Esophagus (tissue), 2 donors: ENCODE measurements around the gene ROR1. TPM values are rescaled to one million over a fixed set of nuclear protein-coding genes. Genes with fewer than 3 reads are reported as not detected.
"Not testable (repeated sequence)": the region's sequence is repeated elsewhere in the genome, so short reads cannot be mapped to it uniquely, and the experiment has no call there.

Experiments used
- H3K27ac ChIP-seq, 2 donors: one replicate each; pipeline ENCODE4 v1.5.1; 2013; ENCODE audit warnings: low read depth in 2 of 2, mild to moderate bottlenecking in 2 of 2, inconsistent platforms in 1 of 2, low read length in 1 of 2, moderate library complexity in 1 of 2
- H3K27me3 ChIP-seq, 2 donors: one replicate each; pipeline ENCODE4 v1.6.1; 2013; ENCODE audit warnings: low read length in 2 of 2, control low read depth in 1 of 2, mild to moderate bottlenecking in 1 of 2; ENCODE audit not compliant: insufficient read depth in 2 of 2, control insufficient read depth in 1 of 2
- H3K36me3 ChIP-seq, 2 donors: one replicate each; pipeline ENCODE4 v1.6.1; 2013; ENCODE audit warnings: low read length in 1 of 2; ENCODE audit not compliant: control insufficient read depth in 2 of 2, insufficient read depth in 2 of 2
- H3K4me1 ChIP-seq, 2 donors: one replicate each; pipeline ENCODE4 v1.6.1; 2013; ENCODE audit warnings: low read length in 1 of 2; ENCODE audit not compliant: control insufficient read depth in 2 of 2, insufficient read depth in 2 of 2
- H3K4me3 ChIP-seq, 2 donors: one replicate each; pipeline ENCODE4 v1.5.1; 2013; ENCODE audit warnings: low read length in 2 of 2, mild to moderate bottlenecking in 2 of 2, low read depth in 1 of 2, moderate library complexity in 1 of 2
- H3K9me3 ChIP-seq, 2 donors: one replicate each; pipeline ENCODE4 v1.6.1; 2013; ENCODE audit warnings: mild to moderate bottlenecking in 2 of 2, low read depth in 1 of 2, low read length in 1 of 2, moderate library complexity in 1 of 2; ENCODE audit not compliant: control insufficient read depth in 2 of 2, insufficient read depth in 1 of 2
- WGBS, 2 donors: extraction: QIAGEN DNeasy Blood & Tissue Kit; methylation state at CpG; one replicate each; pipeline ENCODE4 v1.1.7; 2013; 5-methylcytosine and 5-hydroxymethylcytosine counted together
- polyA plus RNA-seq, 2 donors: library from polyadenylated mRNA; stranded (reverse); fragments of 200-250 nt; gene quantifications; one replicate each; pipeline ENCODE4 v1.2.3, GENCODE V29; 2013
- donor health status: healthy with polysubstance abuse.
- donor health status: Bipolar disorder and iron deficiency.

The ROR1 gene
- polyA plus RNA-seq, 2 donors = 1.1 to 1.9 TPM

- 61 to 76% methylated on average over 5 of the region's 5 CpGs for WGBS, 2 donors
- H3K27ac ChIP-seq = no peak overlapping the region
- no peaks in the 10 kb centered on the region for H3K9me3 ChIP-seq
- no peak overlapping the region for H3K4me3 ChIP-seq
- H3K27me3 ChIP-seq = no peaks in the 10 kb centered on the region
- no peaks in the 10 kb centered on the region for H3K4me1 ChIP-seq
- H3K36me3 ChIP-seq = no peaks in the 10 kb centered on the region
Observed at GRCh38 chr1:64092851-64093371, 319.1 kb downstream of the ROR1 start.

GRCh38 chr1:64093941-64094340 lies 320.1 kb downstream of the ROR1 start:
- no peak overlapping the region for H3K27ac ChIP-seq

GRCh38 chr1:64095832-64096231 lies 322.0 kb downstream of the ROR1 start:
- no peaks in the 10 kb centered on the region for H3K9me3 ChIP-seq
- H3K4me3 ChIP-seq = no peak overlapping the region
- H3K36me3 ChIP-seq = no peaks in the 10 kb centered on the region
- H3K27ac ChIP-seq = no peak overlapping the region
- H3K27me3 ChIP-seq = no peaks in the 10 kb centered on the region
- H3K4me1 ChIP-seq = no peaks in the 10 kb centered on the region
- WGBS, 2 donors = 41 to 69% methylated on average over 1 of the region's 1 CpG

More at GRCh38 chr1:64093941-64094340, 320.1 kb downstream of the ROR1 start:
- no peaks in the 10 kb centered on the region for H3K27me3 ChIP-seq
- no peak overlapping the region for H3K4me3 ChIP-seq
- H3K9me3 ChIP-seq = no peaks in the 10 kb centered on the region
- H3K36me3 ChIP-seq = no peaks in the 10 kb centered on the region
- H3K4me1 ChIP-seq = no peaks in the 10 kb centered on the region

GRCh38 chr1:64097859-64098258 lies 324.0 kb downstream of the ROR1 start:
- Histone ChIP-seq H3K4me3 (no peak overlapping the region), H3K36me3 (no peaks in the 10 kb centered on the region), H3K9me3 (no peaks in the 10 kb centered on the region), H3K27ac (no peak overlapping the region), H3K27me3 (no peaks in the 10 kb centered on the region), H3K4me1 (no peaks in the 10 kb centered on the region)
- 68 to 75% methylated on average over 4 of the region's 4 CpGs for WGBS, 2 donors

- 91% methylated on average over 1 of the region's 1 CpG for WGBS, 2 donors
- Histone ChIP-seq H3K4me3 (no peak overlapping the region), H3K4me1 (no peaks in the 10 kb centered on the region), H3K9me3 (no peaks in the 10 kb centered on the region), H3K27ac (no peak overlapping the region), H3K27me3 (no peaks in the 10 kb centered on the region), H3K36me3 (no peaks in the 10 kb centered on the region)
Observed at GRCh38 chr1:64098436-64098835, 324.6 kb downstream of the ROR1 start.

- H3K36me3 ChIP-seq = no peaks in the 10 kb centered on the region
- H3K27me3 ChIP-seq = no peaks in the 10 kb centered on the region
- 71 to 72% methylated on average over 9 of the region's 9 CpGs for WGBS, 2 donors
- H3K27ac ChIP-seq = no peak overlapping the region
- no peak overlapping the region for H3K4me3 ChIP-seq
- no peaks in the 10 kb centered on the region for H3K9me3 ChIP-seq
- no peaks in the 10 kb centered on the region for H3K4me1 ChIP-seq
Observed at GRCh38 chr1:64098846-64099582, 325.2 kb downstream of the ROR1 start.

GRCh38 chr1:64100791-64101190 lies 327.0 kb downstream of the ROR1 start:
- 72 to 79% methylated on average over 4 of the region's 4 CpGs for WGBS, 2 donors
- Histone ChIP-seq H3K27me3 (no peaks in the 10 kb centered on the region), H3K27ac (no peak overlapping the region), H3K9me3 (no peaks in the 10 kb centered on the region), H3K36me3 (no peaks in the 10 kb centered on the region), H3K4me1 (no peaks in the 10 kb centered on the region), H3K4me3 (no peak overlapping the region)

GRCh38 chr1:64104585-64104984 lies 330.8 kb downstream of the ROR1 start:
- 84 to 86% methylated on average over 1 of the region's 1 CpG for WGBS, 2 donors
- H3K4me1 ChIP-seq, H3K4me3 ChIP-seq, H3K9me3 ChIP-seq, H3K27ac ChIP-seq, H3K27me3 ChIP-seq, H3K36me3 ChIP-seq: not testable (repeated sequence)

GRCh38 chr1:64107118-64107519 lies 333.3 kb downstream of the ROR1 start:
- WGBS, 2 donors = 74 to 82% methylated on average over 4 of the region's 4 CpGs
- no peak overlapping the region for H3K4me3 ChIP-seq
- no peaks in the 10 kb centered on the region for H3K4me1 ChIP-seq
- H3K36me3 ChIP-seq = no peaks in the 10 kb centered on the region
- H3K27me3 ChIP-seq = no peaks in the 10 kb centered on the region
- H3K9me3 ChIP-seq = no peaks in the 10 kb centered on the region
- no peak overlapping the region for H3K27ac ChIP-seq

- Histone ChIP-seq H3K36me3 (no peaks in the 10 kb centered on the region), H3K4me3 (no peak overlapping the region), H3K4me1 (no peaks in the 10 kb centered on the region), H3K27me3 (no peaks in the 10 kb centered on the region), H3K9me3 (no peaks in the 10 kb centered on the region), H3K27ac (no peak overlapping the region)
- WGBS, 2 donors = 70 to 76% methylated on average over 2 of the region's 2 CpGs
Observed at GRCh38 chr1:64107632-64108031, 333.8 kb downstream of the ROR1 start.
